Measurements from ENCODE around the gene CDH13. TPM values are rescaled to one million over a fixed set of nuclear protein-coding genes. Genes with fewer than 3 reads are reported as not detected.

The CDH13 gene
- total RNA-seq, 1 experiment from 2014 or later, result 34.5 TPM

DNA sequence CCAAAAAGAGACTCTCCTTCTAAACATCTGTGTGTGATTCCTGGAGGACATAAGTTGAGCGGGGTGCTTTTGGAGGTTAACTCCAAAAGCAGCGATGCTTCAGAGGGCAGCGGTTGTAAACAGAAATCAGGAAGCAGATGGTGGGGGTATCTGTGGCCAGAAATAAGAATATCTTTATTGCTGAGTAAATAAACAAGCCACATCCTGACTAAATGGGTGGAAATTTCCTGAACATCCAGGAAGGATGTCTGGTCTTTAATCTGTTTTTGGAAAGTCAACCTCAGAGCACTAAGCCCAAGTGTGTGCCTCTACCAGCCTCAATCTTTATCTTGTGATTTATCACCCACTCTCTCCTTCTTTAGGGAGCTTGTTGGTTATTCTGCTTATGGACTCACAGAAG lies 123.3 kb downstream of the CDH13 start:
- Histone ChIP-seq H3K4me3 (no peak overlapping the region), H3K9me3 (replicated peaks) (no peaks in the 10 kb centered on the region), H3K36me3 (no peaks in the 10 kb centered on the region), H3K27me3 (no peaks in the 10 kb centered on the region), H3K27ac (no peak overlapping the region), H3K4me1 (no peaks in the 10 kb centered on the region)
- no peak for DNase-seq

DNA sequence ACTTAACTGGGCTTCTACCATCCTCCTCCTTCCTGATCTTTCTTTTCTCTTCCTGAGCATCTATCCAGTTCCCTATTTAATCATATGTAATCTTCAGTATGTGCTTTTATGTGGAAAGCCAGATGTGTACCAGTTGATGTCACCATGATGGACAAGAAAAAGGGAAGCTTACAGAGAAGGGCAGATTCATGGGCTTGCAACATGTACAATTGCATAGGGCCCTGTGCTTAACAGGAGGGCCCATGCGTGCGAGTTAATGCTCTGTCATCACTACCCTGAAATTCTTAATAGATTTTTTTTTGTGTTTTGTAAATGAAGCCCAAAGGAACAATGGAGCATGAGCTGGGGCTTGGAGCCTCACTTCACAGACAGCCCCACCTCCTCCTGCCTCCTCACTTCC lies 124.3 kb downstream of the CDH13 start:
- H3K4me3 ChIP-seq, result no peak overlapping the region
- no peaks in the 10 kb centered on the region for H3K9me3 ChIP-seq (replicated peaks)
- no peak overlapping the region for H3K27ac ChIP-seq
- H3K4me1 ChIP-seq, result no peaks in the 10 kb centered on the region
- no peak for DNase-seq
- no peaks in the 10 kb centered on the region for H3K36me3 ChIP-seq
- H3K27me3 ChIP-seq, result no peaks in the 10 kb centered on the region

DNA sequence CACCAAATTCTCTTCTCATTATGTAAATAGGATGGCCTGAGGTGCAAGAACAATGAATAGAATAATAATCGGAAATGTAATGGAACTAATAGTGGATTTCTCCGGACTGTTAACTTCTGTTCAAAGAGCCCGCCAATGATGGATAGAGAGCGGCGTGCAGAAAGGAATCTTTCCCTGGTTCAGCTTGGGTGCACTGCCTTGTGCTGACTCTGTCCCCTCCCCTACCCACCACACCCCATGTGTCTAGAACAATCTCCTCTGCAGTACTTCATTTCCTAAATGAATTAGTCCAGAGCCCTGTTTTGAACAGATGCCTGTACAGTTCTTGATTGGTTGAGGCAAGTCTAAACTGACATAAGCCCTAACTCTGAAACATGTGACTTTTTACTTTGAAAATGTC lies 125.4 kb downstream of the CDH13 start:
- Histone ChIP-seq H3K4me3 (no peak overlapping the region), H3K9me3 (replicated peaks) (no peaks in the 10 kb centered on the region), H3K36me3 (no peaks in the 10 kb centered on the region), H3K4me1 (no peaks in the 10 kb centered on the region), H3K27ac (no peak overlapping the region), H3K27me3 (no peaks in the 10 kb centered on the region)
- DNase-seq, result no peak

DNA sequence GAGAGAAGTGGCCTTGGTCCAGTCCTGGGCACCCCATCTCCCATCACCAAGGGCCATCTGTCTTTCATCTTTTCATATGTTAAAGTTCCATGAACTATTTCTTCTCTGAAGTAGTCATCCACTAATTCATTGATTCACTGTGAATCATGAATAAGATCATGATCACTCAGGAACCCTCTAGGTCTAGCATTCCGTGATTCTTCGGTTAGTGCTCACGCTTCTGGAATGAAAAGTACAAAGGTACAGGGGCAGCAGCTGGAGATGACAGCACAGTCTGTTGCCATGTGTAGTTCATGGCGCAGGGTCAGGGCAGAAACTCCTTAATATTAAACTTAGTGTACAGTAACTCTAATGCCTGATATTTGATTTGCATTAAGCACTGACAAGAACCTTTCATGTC lies 127.1 kb downstream of the CDH13 start:
- Histone ChIP-seq H3K27me3 (no peaks in the 10 kb centered on the region), H3K4me3 (no peak overlapping the region), H3K36me3 (no peaks in the 10 kb centered on the region), H3K9me3 (replicated peaks) (no peaks in the 10 kb centered on the region), H3K27ac (no peak overlapping the region), H3K4me1 (no peaks in the 10 kb centered on the region)
- DNase-seq, result no peak

DNA sequence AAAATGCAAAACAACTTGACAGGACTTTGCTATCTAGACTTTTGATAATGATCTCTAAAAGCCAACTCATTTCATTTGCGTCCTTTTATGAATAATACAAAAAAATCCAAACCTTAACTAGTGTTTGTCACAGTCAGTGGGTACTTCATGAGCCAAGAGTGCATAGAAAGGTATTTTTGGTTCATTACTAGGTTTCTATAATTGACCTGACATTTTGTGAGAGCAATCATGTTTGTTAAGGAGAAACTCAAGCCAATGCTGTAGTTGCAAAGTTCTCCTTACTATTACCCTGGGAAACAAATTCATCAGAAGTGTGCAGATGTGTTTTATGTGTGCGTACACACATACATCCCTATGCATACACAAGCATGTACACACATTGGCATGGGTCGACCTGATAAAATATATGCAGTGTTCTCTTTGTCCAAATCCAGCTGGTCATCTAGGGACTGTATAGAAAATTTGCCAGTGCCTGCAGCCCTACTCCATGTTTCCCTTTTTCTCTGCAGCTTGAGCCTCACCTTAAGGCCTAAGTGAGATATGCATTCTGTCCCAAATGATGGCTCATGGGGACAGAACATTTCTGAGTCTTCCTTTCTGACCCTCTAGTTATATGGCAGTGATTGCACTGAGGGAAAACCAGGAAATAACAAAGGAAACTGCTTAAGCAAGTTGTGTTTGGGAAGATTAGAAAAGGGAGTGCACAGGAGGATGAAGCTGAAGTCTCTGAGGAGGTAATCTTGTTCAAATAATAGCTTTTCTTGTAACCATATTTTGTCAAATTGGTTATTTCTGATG lies 128.1 kb downstream of the CDH13 start:
- DNase-seq, result no peak
- no peaks in the 10 kb centered on the region for H3K9me3 ChIP-seq (replicated peaks)
- no peak overlapping the region for H3K27ac ChIP-seq
- no peak overlapping the region for H3K4me3 ChIP-seq
- no peaks in the 10 kb centered on the region for H3K27me3 ChIP-seq
- H3K36me3 ChIP-seq, result no peaks in the 10 kb centered on the region
- no peaks in the 10 kb centered on the region for H3K4me1 ChIP-seq

DNA sequence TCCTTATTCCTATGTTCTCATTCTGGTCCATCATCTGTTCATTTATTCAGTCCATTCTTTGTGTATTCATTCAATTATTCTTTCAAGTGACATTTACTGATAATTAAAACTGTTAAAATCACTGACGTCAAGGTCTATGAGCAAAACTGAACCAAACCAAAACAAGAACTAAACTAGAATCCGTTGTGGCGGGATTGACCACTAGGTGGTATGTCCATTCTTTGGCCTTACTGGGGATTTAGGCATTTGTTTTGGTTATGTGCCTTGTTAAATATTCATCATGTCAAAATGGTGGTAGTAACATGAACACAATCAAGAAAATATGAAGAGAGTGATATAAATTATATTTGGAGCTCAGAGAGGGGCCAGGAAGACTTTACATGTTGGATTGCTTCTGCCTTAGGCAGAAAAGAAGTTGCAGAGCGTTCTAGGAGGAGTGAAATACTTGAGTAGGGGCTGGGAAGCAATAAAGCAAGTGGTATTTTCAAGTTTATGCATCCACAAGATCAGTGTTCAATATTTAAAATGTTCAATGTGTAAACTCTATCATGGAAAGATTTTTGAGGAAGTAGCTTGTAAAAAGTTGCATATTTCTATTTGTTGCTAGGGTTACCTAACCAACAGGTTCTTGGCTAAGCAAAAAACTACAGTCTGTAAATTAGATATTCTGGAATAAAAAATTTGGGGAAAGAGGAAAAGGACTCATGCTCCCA lies 129.0 kb downstream of the CDH13 start:
- no peaks in the 10 kb centered on the region for H3K36me3 ChIP-seq
- H3K4me3 ChIP-seq, result no peak overlapping the region
- no peaks in the 10 kb centered on the region for H3K9me3 ChIP-seq (replicated peaks)
- no peaks in the 10 kb centered on the region for H3K4me1 ChIP-seq
- H3K27ac ChIP-seq, result no peak overlapping the region
- no peak for DNase-seq
- no peaks in the 10 kb centered on the region for H3K27me3 ChIP-seq

DNA sequence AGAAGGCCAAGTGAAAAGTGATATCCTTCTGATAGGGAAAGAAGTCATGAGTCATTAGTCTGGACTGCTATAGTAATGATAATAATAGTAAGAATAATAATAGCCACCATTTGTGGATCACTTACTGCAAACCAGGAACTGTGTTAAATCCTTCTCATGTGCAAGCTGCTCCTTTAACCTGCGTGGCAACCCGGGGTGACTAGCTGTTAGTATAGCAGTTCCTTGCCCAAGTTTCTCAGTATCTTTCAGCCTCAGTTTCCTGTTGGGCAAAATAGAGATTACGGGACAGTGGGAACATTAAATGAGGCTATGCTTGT lies 129.5 kb downstream of the CDH13 start:
- Histone ChIP-seq H3K4me3 (no peak overlapping the region), H3K36me3 (no peaks in the 10 kb centered on the region), H3K9me3 (replicated peaks) (no peaks in the 10 kb centered on the region), H3K27me3 (no peaks in the 10 kb centered on the region), H3K27ac (no peak overlapping the region), H3K4me1 (no peaks in the 10 kb centered on the region)
- DNase-seq, result no peak

DNA sequence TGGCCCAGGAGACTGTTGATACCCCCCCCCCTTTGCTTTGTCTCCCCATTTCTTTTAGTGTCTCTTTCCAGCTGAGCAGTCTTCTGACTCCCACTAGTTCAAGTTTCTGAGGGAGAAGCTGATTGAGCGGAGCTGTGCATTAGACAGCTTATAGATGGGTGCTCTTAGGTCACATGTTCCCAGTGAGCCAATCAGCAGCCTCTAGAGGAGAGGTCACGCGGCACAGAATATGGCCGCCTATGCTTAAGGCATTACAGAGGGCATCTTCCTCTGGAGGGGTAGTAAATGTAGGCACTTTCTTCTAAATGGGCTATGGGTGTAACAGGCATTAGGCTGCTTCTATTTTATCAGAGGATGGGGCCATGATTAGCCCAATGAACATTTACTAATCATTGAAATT lies 131.6 kb downstream of the CDH13 start:
- Histone ChIP-seq H3K4me1 (no peaks in the 10 kb centered on the region), H3K27ac (no peak overlapping the region), H3K9me3 (replicated peaks) (no peaks in the 10 kb centered on the region), H3K36me3 (no peaks in the 10 kb centered on the region), H3K4me3 (no peak overlapping the region), H3K27me3 (no peaks in the 10 kb centered on the region)
- no peak for DNase-seq

DNA sequence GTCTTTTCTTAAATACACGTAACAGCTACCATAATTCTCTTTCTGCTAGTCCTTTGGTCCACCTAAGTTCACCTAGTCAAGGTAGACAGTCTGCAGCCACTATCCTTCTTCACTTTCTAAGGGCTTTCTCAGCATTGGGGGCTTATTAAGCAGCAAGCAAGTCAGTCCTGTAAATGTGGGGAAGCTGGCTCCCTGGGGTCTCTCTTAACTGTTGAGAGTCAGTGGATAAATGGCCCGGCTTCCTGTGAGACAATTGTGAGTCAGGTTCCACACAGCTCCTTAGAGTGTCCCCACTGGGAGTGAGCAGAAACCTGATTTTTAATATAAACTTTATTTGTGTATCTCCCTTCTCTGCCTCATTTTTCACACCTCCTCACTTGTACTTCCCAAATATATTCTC lies 132.1 kb downstream of the CDH13 start:
- Histone ChIP-seq H3K4me3 (no peak overlapping the region), H3K27ac (no peak overlapping the region), H3K36me3 (no peaks in the 10 kb centered on the region), H3K4me1 (no peaks in the 10 kb centered on the region), H3K9me3 (replicated peaks) (no peaks in the 10 kb centered on the region), H3K27me3 (no peaks in the 10 kb centered on the region)
- DNase-seq, result no peak

DNA sequence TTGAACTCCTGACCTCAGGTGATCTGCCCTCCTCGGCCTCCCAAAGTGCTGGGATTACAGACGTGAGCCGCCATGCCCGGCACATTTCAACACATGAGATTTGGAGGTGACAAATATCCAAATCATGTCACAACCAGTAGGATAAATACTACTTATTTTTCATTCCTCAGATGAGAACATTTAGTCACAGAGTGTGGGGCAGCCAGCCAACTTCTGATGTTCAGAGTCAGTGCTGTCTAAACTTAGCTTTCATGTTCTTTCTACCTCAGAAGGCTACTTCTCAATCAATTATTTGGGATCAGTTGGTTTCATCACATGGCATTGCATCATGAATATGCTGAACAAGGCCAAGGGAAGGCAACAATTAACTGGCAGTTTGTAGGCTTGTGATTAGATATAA lies 134.5 kb downstream of the CDH13 start:
- DNase-seq, result no peak
- no peaks in the 10 kb centered on the region for H3K4me1 ChIP-seq
- H3K27ac ChIP-seq, result no peak overlapping the region
- H3K9me3 ChIP-seq (replicated peaks), result no peaks in the 10 kb centered on the region
- H3K36me3 ChIP-seq, result no peaks in the 10 kb centered on the region
- H3K4me3 ChIP-seq, result no peak overlapping the region
- no peaks in the 10 kb centered on the region for H3K27me3 ChIP-seq

DNA sequence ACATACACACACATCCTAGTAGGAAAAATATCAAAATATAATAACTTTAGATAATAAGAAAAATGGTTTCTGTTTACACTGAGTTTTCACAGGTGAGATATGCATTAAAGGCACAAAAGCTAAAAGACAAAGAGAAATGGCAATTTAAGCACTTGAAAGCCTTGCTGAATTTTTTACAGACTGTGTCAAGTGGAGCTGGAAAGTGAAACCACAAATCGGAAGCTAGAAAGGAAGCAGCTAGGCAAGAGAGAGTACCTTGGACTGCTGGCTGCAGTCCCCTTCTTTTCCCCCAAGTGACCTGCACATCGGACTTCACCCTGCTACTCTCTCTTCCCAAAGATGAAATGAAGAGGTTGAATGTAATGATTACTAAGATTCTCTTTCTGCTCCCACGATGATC lies 135.1 kb downstream of the CDH13 start:
- H3K4me1 ChIP-seq, result no peaks in the 10 kb centered on the region
- H3K4me3 ChIP-seq, result no peak overlapping the region
- DNase-seq, result no peak
- no peaks in the 10 kb centered on the region for H3K9me3 ChIP-seq (replicated peaks)
- no peaks in the 10 kb centered on the region for H3K27me3 ChIP-seq
- no peaks in the 10 kb centered on the region for H3K36me3 ChIP-seq
- H3K27ac ChIP-seq, result no peak overlapping the region

DNA sequence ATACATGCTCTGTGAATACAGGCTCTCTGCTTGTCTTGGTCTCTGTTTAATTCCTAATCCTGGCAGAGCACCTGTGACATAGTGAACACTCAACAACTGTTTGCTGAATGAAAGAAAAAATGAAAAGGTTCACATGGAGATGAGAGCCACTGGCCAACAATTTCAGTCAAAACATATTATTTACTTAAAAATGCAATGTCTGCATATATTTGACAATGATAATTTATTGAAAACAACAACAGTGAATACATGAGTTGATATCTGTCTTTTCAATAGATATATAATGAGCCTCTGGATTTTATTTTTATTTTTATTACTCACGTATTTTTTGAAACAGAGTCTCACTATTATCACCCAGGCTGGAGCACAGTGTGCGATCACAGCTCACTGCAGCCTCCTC lies 136.6 kb downstream of the CDH13 start:
- H3K27me3 ChIP-seq, result no peaks in the 10 kb centered on the region
- no peak for DNase-seq
- H3K36me3 ChIP-seq, result no peaks in the 10 kb centered on the region
- H3K27ac ChIP-seq, result no peak overlapping the region
- no peaks in the 10 kb centered on the region for H3K4me1 ChIP-seq
- no peaks in the 10 kb centered on the region for H3K9me3 ChIP-seq (replicated peaks)
- no peak overlapping the region for H3K4me3 ChIP-seq

DNA sequence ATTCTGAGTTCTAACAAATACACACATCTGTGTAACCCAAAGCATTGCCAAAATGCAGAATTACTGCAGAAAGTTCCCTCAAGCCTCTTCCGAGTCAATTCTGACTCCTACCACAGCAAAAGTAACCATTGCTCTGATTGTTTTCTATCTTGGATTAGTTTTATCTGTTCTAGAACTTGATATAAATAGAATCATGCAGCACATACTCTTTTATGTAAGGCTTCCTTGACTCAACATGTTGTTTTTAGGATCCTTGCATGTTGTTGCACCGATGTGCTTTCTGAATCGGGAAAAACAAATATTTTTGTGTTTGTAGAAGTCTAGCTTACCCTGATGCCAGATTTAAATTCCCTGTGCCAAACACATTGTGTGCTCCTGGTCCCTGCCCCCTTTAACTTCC lies 140.4 kb downstream of the CDH13 start:
- Histone ChIP-seq H3K9me3 (replicated peaks) (no peaks in the 10 kb centered on the region), H3K4me3 (no peak overlapping the region), H3K27ac (no peak overlapping the region), H3K4me1 (peaks cover 8% of the 10 kb centered on the region), H3K27me3 (no peaks in the 10 kb centered on the region), H3K36me3 (no peaks in the 10 kb centered on the region)
- no peak for DNase-seq

DNA sequence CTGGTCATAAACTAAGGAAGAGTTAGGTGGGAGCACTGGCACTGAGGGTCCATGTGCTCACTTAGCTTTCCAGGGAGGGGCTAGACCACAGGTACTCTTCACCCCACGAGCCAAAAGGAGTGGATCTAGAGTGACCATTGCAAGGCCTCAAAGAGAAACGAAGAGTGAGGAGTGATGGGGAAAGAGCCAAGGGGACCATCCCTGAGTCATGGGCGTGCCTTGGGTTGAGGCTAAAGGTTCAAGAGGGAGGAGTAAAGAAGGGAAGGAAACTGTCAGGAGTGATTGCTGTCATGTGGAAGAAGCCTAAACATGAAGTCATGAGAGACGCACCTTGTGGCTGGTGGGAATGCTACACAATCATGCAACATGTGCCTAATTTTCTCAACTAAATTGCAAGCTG lies 141.0 kb downstream of the CDH13 start:
- Histone ChIP-seq H3K4me3 (no peak overlapping the region), H3K27ac (no peak overlapping the region), H3K36me3 (no peaks in the 10 kb centered on the region)

DNA sequence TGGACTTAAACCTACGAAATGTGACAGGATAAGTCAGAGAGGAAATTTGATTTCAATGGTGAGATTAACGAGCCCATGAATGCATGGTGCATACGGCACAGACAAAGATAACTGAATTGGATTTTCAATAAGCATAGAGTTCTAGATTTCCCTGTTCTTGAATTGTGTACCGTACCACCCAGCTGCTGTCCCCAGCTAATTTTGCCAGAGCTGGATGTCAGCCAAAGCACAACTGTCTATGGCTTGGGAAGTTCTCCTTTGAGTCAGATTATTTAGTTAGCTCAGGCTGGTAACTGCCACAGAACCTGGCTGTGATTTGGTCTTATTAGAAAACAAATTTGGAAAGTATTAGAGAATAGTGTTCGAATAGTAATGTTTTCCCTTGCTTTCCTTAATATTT lies 143.1 kb downstream of the CDH13 start:
- peak; percentile 30 to 62 for DNase-seq
- Histone ChIP-seq H3K36me3 (no peaks in the 10 kb centered on the region), H3K27ac (no peak overlapping the region), H3K9me3 (replicated peaks) (no peaks in the 10 kb centered on the region), H3K27me3 (no peaks in the 10 kb centered on the region), H3K4me1 (peaks cover 17% of the 10 kb centered on the region), H3K4me3 (no peak overlapping the region)

More for the DNA sequence above, 141.0 kb downstream of the CDH13 start:
- Histone ChIP-seq H3K4me1 (peaks cover 12% of the 10 kb centered on the region), H3K27me3 (no peaks in the 10 kb centered on the region), H3K9me3 (replicated peaks) (no peaks in the 10 kb centered on the region)
- DNase-seq, result no peak

DNA sequence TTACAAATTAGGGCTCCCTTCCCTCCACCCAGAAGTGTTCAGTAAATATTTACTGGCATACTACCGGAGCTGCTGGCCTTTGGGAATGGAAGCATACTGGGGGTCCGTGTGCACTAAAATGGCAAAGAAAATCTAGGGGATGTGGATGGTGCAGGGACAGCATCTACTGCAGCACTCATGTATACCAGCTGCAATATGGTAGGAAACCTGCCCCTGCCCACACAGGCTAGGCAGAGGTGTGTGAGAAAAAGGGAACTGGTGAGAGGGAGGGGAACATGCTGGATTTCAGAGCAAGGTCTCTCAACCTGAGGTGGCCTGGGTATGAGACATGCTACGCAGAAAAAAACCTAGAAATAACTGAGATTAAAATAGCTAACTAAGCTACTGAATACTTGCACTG lies 145.4 kb downstream of the CDH13 start:
- Histone ChIP-seq H3K27me3 (no peaks in the 10 kb centered on the region), H3K9me3 (replicated peaks) (no peaks in the 10 kb centered on the region), H3K27ac (no peak overlapping the region), H3K4me3 (no peak overlapping the region), H3K36me3 (no peaks in the 10 kb centered on the region), H3K4me1 (peaks cover 17% of the 10 kb centered on the region)
- no peak for DNase-seq

Measured in SJCRH30 (cell line).